Lower lobe of right lung (tissue), 2 donors: ENCODE measurements around the gene SPNS2. TPM values are rescaled to one million over a fixed set of nuclear protein-coding genes. Genes with fewer than 3 reads are reported as not detected.

ENCODE experiments used
- ATAC-seq, 2 donors: fragments of 200-7000 bp; cut with Tn5 transposase; one replicate each; pipeline ENCODE4 v1.9.1; 2020 to 2022; ENCODE audit warnings: mild to moderate bottlenecking in 2 of 2, moderate library complexity in 2 of 2
- DNase-seq: peaks from one replicate; pipeline ENCODE4 v3.0.0-alpha.2; 2020
- H3K27ac ChIP-seq: fragments of 200-600 bp; one replicate; pipeline ENCODE4 v1.8.0; 2022
- H3K27me3 ChIP-seq: fragments of 200-600 bp; one replicate; pipeline ENCODE4 v1.8.0; 2022; ENCODE audit warnings: low read depth
- H3K36me3 ChIP-seq: fragments of 200-600 bp; one replicate; pipeline ENCODE4 v1.8.0; 2022; ENCODE audit warnings: mild to moderate bottlenecking
- H3K4me1 ChIP-seq: fragments of 200-600 bp; one replicate; pipeline ENCODE4 v1.8.0; 2022
- H3K4me3 ChIP-seq: fragments of 200-600 bp; one replicate; pipeline ENCODE4 v1.8.0; 2022; ENCODE audit warnings: mild to moderate bottlenecking
- H3K9me3 ChIP-seq: fragments of 200-600 bp; one replicate; pipeline ENCODE4 v1.8.0; 2022
- intact Hi-C: fragments of 100-400 bp; cut with DNase I; formaldehyde crosslinking; loops from one replicate; pipeline ENCODE4 v1.11.0; 2022
- total RNA-seq: library from RNA; stranded (reverse); fragmentation: NEBNext Ultra II Directional; extraction: Animal tissue kit (Norgen Biotek cat#: 25700); gene quantifications from one replicate; pipeline ENCODE4 v1.2.1, GENCODE V29; 2021
- TF ChIP-seq, protein P1 (sequence below): fragments of 200-600 bp; IDR thresholded peaks from one replicate; pipeline ENCODE4 v1.8.0; 2022; ENCODE audit warnings: antibody characterized with exemption, mild to moderate bottlenecking
- donor health status: DM: no; HTN: yes; CAD: no; lungs with severe emphysema.

The SPNS2 gene
- total RNA-seq, 1 donor from 2014 or later, result 42.0 TPM

DNA sequence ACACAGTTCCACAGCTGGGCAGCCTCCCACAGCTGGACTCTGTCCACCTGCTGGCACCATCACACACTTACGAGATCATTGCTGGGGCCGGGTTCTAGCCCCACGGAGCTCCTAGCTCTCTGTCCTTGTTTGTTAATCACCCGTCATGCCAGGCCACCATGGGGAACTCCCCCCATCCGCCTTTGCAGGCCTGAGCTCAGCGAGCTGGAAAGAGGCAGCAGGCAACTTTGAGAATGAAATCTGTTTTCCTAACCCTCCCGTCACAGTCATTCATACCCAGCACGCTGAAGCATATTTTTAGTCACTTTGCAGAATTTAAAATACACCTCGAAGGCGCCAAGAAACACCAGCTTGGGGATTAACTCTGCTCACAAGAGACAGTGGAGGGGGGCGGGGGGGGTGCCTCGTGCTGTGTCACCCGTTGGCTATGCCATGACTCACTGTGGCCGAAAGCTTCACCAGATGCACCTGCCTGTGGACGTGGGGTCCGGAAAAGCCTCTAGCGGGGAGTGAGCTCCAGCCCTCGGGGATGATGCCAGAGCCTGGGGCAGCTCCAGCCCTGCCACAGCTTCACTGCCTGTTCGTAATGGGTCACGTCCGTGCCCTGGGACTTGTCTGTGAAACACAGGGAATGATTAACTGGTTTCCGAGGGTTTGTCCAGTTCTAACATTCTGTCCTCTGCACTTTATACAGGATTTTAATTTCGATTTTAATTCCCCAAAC is 1.4 kb upstream of the SPNS2 start:
- no peaks in the 10 kb centered on the region for H3K36me3 ChIP-seq
- DNase-seq (no peak), ATAC-seq (no peak)
- peaks cover 38% of the 10 kb centered on the region for H3K4me1 ChIP-seq
- no peak overlapping the region for H3K27ac ChIP-seq
- H3K4me3 ChIP-seq, result no peak overlapping the region
- TF ChIP-seq, protein P1, sequence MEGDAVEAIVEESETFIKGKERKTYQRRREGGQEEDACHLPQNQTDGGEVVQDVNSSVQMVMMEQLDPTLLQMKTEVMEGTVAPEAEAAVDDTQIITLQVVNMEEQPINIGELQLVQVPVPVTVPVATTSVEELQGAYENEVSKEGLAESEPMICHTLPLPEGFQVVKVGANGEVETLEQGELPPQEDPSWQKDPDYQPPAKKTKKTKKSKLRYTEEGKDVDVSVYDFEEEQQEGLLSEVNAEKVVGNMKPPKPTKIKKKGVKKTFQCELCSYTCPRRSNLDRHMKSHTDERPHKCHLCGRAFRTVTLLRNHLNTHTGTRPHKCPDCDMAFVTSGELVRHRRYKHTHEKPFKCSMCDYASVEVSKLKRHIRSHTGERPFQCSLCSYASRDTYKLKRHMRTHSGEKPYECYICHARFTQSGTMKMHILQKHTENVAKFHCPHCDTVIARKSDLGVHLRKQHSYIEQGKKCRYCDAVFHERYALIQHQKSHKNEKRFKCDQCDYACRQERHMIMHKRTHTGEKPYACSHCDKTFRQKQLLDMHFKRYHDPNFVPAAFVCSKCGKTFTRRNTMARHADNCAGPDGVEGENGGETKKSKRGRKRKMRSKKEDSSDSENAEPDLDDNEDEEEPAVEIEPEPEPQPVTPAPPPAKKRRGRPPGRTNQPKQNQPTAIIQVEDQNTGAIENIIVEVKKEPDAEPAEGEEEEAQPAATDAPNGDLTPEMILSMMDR, result no peak
- peaks cover 19% of the 10 kb centered on the region for H3K27me3 ChIP-seq
- intact Hi-C loops, result no loop called here
- H3K9me3 ChIP-seq, result no peaks in the 10 kb centered on the region

DNA sequence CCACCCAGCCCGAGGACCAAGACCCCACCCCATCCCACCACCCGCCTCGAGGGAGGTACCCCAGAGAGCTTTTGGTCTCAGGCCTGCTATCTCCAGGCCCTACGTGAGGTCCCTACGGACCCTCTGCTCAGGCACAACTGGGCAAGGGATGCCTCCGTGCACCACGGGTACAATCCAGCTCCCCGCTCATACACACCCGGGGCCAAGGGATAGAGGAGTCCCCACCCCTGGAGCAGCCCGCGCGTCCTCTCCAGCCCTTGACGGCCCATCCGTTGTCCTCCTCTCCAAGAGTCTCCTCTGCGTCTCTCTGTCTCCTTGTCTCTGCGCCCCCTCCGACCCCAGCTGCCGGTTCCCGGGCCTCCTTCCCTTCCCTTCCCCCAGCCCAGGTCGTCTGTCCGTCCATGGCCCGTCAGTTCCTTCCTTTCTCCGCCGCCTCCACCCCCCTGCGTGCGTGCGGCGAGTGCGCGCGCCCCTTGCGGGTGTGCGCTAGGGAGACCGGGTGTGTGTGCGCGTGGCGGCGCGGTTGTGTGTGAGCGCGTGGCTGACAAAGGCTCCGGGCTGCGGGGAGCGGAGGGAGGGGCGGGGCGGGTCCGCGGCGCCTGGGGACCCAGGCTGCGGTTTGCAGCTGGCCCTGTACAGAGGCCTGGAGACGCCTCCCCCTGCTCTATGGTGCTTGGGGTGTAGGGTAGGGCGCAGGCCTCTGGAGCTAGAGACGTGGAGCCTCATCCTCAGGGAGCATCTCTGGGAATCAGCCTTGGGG is 930 bp downstream of the SPNS2 start:
- ATAC-seq, result peak; percentile 31 to 55
- DNase-seq, result no peak
- H3K4me1 ChIP-seq, result peaks cover 62% of the 10 kb centered on the region

DNA sequence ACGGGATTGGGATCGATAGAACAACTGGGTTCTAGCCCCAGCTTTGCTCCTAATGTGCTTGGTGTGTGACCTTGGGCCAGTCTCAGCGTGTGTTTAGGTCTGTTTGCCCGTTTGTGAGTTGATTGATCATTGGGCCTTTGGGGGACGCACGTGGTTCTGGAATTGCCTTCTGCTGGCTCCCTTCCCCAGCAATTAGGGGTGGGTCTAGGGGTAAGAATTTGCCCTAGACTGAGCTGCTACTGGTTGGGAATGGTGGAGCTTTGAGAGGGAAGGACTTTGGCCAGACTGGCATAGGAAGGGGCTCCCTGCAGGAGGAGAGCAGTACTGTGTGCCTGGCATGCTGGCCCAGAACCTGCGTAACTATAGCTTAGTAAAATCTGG is 1.5 kb downstream of the SPNS2 start:
- Histone ChIP-seq H3K36me3 (no peaks in the 10 kb centered on the region), H3K27ac (peak overlapping the region; percentile 68), H3K27me3 (peaks cover 23% of the 10 kb centered on the region), H3K9me3 (no peaks in the 10 kb centered on the region), H3K4me3 (peak overlapping the region; percentile 61), H3K4me1 (peaks cover 68% of the 10 kb centered on the region)
- TF ChIP-seq, protein P1, result peak; percentile 13
- DNase-seq, result no peak
- no peak for ATAC-seq
- intact Hi-C loops, result no loop called here

More for the DNA sequence above, 930 bp downstream of the SPNS2 start:
- TF ChIP-seq, protein P1, result no peak
- Histone ChIP-seq H3K27ac (peak overlapping the region; percentile 68), H3K9me3 (no peaks in the 10 kb centered on the region), H3K27me3 (peaks cover 23% of the 10 kb centered on the region), H3K4me3 (peak overlapping the region; percentile 61), H3K36me3 (no peaks in the 10 kb centered on the region)
- intact Hi-C loops, result no loop called here

DNA sequence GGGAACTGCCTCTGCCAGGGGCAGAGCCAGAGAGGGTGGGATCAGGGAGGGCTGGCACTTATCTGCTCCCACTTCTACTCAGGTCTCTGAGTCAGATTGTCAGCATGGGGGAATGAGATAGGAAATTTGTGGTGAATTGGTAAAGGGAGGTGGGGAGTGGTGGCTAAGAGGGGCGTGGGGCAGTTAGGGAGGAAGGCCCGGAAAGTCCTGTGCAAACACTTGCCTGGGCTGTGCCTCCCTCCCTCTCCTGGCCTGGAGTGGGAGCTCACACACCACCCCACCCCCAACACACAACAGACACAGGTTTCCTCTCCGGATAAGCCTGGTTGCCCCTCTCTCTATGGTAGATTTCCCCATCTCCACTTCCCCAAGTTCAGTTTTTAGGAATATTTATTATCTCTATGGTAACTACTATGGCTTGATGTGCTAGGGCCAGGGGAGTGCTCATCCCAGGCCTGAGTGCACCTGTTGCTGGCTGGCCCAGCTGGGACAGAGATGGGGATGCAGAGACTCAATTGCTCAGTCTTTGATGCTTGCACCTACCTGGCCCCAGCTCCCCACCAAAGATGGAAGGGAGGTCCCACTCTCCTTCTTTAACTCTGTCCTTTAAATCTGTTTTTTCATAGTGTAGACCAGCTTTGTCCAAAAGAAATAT is 2.7 kb downstream of the SPNS2 start:
- ATAC-seq (peak; percentile 31 to 48), DNase-seq (no peak)
- Histone ChIP-seq H3K4me3 (peak overlapping the region; percentile 61), H3K36me3 (no peaks in the 10 kb centered on the region), H3K9me3 (no peaks in the 10 kb centered on the region), H3K27me3 (peaks cover 23% of the 10 kb centered on the region), H3K4me1 (peaks cover 80% of the 10 kb centered on the region), H3K27ac (peak overlapping the region; percentile 20)
- TF ChIP-seq, protein P1, result no peak
- intact Hi-C loops, result no loop called here

DNA sequence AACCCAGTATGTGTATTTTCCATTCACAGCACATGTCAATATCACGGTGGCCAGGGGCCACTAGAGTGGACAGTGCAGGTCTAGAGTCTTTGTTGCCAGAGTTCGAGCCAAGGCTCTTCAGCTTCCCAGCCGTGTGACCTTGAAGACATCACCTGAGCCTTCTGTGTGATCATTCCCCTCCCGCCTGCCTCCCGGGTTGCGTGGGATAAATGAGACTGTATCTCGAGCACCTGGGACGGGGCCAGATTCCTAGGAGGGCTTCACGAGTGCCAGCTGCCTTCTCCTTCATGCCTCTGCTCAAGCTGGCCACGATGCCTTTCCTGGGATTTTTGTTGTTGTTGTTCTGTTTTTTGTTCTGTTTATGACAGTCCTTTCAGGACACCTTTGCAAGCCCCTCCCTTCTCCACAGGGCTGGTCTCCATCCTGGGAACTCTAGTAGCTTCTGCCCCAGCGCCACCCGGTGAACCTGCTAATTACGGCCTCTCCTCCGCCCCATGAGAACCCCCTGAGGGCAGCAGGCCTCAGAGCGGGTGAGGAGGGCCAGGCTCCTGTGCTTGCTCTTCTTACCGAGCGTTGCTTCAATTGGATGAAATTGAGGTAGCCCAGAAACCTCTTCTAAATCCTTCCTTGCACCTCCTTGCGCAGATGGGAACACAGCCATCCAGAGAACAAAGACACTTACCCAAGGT is 3.9 kb downstream of the SPNS2 start:
- ATAC-seq, result no peak
- Histone ChIP-seq H3K27me3 (peaks cover 23% of the 10 kb centered on the region), H3K4me3 (no peak overlapping the region), H3K27ac (no peak overlapping the region), H3K4me1 (peaks cover 92% of the 10 kb centered on the region), H3K36me3 (no peaks in the 10 kb centered on the region), H3K9me3 (no peaks in the 10 kb centered on the region)
- no peak for DNase-seq
- TF ChIP-seq, protein P1, result no peak
- intact Hi-C loops, result no loop called here
